Measurements from ENCODE around the gene C1QTNF9. TPM values are rescaled to one million over a fixed set of nuclear protein-coding genes. Genes with fewer than 3 reads are reported as not detected.

The C1QTNF9 gene
- total and polyA plus RNA-seq, 2 of the 4 experiments (the other 2 are of a cell fraction), result 0.18 to 0.21 TPM

GRCh38 chr13:24290280-24290932 lies 19.0 kb upstream of the C1QTNF9 start:
- no TSS peak for BruUV-seq (replicated peaks)
- Histone ChIP-seq H3K56ac (ENCODE audit: extremely low read depth, insufficient read depth, low read length) (no peak overlapping the region), H3K4ac (ENCODE audit: low read depth, low read length) (no peak overlapping the region), H4K20me1 (ENCODE audit: insufficient read depth, low read length) (no peaks in the 10 kb centered on the region), H3K9me1 (ENCODE audit: insufficient read depth, low read length) (peaks cover 11% of the 10 kb centered on the region), H2BK5ac (ENCODE audit: low read depth, low read length, poor library complexity, severe bottlenecking) (no peak overlapping the region), H3K27me3 (ENCODE audit: control insufficient read depth, insufficient read depth, low read length) (no peaks in the 10 kb centered on the region), H2AFZ (replicated peaks; ENCODE audit: low read length, poor library complexity) (peak overlapping the region; percentile 56), H3K4me2 (ENCODE audit: low read depth, low read length) (no peak overlapping the region), H3K36me3 (ENCODE audit: control insufficient read depth, insufficient read depth, low read length) (peaks cover 47% of the 10 kb centered on the region), H2AK9ac (replicated peaks; ENCODE audit: low read depth, low read length, poor library complexity) (peak overlapping the region; percentile 45), H2BK120ac (ENCODE audit: low read depth, low read length) (no peak overlapping the region), H2BK20ac (ENCODE audit: low read depth, low read length) (0 out of 2 replicates have a peak overlapping the region, but pooled peaks have one; percentile 16), H3K18ac (ENCODE audit: low read depth, low read length) (no peak overlapping the region), H4K5ac (ENCODE audit: low read depth, low read length) (no peak overlapping the region), H4K91ac (ENCODE audit: insufficient read depth, low read depth, low read length) (no peak overlapping the region), H3K4me1 (ENCODE audit: control insufficient read depth, insufficient read depth, low read length) (peaks cover 2% of the 10 kb centered on the region), H2BK15ac (ENCODE audit: low read depth, low read length) (no peak overlapping the region), H3K23ac (ENCODE audit: low read depth, low read length) (no peak overlapping the region), H2AK5ac (ENCODE audit: low read depth, low read length) (no peak overlapping the region), H3K9me3 (ENCODE audit: control insufficient read depth, insufficient read depth, low read length) (no peaks in the 10 kb centered on the region), H3K79me1 (ENCODE audit: low read depth in 1 of 2, low read length in 2 of 2) (peaks cover 0 to 4% of the 10 kb centered on the region in 2 experiments; a peak in 1 of 4 replicates), H4K8ac (ENCODE audit: low read depth in 2 of 2, low read length in 2 of 2) (no peak overlapping the region), H3K4me3 (ENCODE audit: insufficient read depth, low read depth, low read length) (no peak overlapping the region), H3K27ac (ENCODE audit: insufficient read depth, low read length) (no peak overlapping the region), H3K9ac (ENCODE audit: low read depth, low read length) (no peak overlapping the region), H3K14ac (replicated peaks; ENCODE audit: low read depth, low read length) (no peak overlapping the region)
- intact Hi-C loops (cut with micrococcal nuclease) (no loop called here), dilution Hi-C loops (cut with HindIII; ENCODE audit: low sequenced_read_pairs, unreplicated experiment) (no loop called here), in situ Hi-C loops (cut with MboI; ENCODE audit: low sequenced_read_pairs) (no loop called here)
- DNase-seq (no peak), ATAC-seq (ENCODE audit: low read depth) (no peak)
- CTCF ChIA-PET, result no interaction called here
- POLR2A ChIA-PET (ENCODE audit: unreplicated experiment), result no interaction called here
- WGBS, 2 experiments (ENCODE audit: extremely low coverage in 2 of 2, insufficient read length in 1 of 2), result 99% methylated on average over 12 of the region's 20 CpGs; no CpG with 5 or more reads in 1 of the 2 experiments
- TF ChIP-seq USF2 (IDR thresholded peaks at IDR 0.05; ENCODE audit: low read depth, low read length), result no peak
- no peak for TF ChIP-seq RFX5 (IDR thresholded peaks at IDR 0.05; ENCODE audit: low read depth, low read length)
- no peak for TF ChIP-seq MAZ (IDR thresholded peaks at IDR 0.05; ENCODE audit: borderline replicate concordance, low read depth, low read length)
- TF ChIP-seq, protein P1, sequence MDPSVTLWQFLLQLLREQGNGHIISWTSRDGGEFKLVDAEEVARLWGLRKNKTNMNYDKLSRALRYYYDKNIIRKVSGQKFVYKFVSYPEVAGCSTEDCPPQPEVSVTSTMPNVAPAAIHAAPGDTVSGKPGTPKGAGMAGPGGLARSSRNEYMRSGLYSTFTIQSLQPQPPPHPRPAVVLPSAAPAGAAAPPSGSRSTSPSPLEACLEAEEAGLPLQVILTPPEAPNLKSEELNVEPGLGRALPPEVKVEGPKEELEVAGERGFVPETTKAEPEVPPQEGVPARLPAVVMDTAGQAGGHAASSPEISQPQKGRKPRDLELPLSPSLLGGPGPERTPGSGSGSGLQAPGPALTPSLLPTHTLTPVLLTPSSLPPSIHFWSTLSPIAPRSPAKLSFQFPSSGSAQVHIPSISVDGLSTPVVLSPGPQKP (IDR thresholded peaks at IDR 0.05; ENCODE audit: borderline replicate concordance, low read depth, low read length), result no peak
- TF ChIP-seq MXI1 (IDR thresholded peaks at IDR 0.05; ENCODE audit: borderline replicate concordance, low read depth, low read length), result no peak
- TF ChIP-seq, protein P2, sequence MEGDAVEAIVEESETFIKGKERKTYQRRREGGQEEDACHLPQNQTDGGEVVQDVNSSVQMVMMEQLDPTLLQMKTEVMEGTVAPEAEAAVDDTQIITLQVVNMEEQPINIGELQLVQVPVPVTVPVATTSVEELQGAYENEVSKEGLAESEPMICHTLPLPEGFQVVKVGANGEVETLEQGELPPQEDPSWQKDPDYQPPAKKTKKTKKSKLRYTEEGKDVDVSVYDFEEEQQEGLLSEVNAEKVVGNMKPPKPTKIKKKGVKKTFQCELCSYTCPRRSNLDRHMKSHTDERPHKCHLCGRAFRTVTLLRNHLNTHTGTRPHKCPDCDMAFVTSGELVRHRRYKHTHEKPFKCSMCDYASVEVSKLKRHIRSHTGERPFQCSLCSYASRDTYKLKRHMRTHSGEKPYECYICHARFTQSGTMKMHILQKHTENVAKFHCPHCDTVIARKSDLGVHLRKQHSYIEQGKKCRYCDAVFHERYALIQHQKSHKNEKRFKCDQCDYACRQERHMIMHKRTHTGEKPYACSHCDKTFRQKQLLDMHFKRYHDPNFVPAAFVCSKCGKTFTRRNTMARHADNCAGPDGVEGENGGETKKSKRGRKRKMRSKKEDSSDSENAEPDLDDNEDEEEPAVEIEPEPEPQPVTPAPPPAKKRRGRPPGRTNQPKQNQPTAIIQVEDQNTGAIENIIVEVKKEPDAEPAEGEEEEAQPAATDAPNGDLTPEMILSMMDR (conservative IDR thresholded peaks at IDR 0.05; ENCODE audit: low read depth, low read length), result no peak

Data from IMR-90 (cell line).